Osteoblast (primary cell): ENCODE measurements around the gene PPM1E. TPM values are rescaled to one million over a fixed set of nuclear protein-coding genes. Genes with fewer than 3 reads are reported as not detected.

Experiments
- DNase-seq: peaks from one replicate; pipeline ENCODE4 v3.0.0; 2011; ENCODE audit warnings: low spot score, mixed read lengths; ENCODE audit not compliant: insufficient read length; ENCODE audit errors: missing footprints
- H2AFZ ChIP-seq: 2 replicates; pipeline ENCODE4 v1.6.0; 2011; ENCODE audit warnings: mild to moderate bottlenecking, low read length
- H3K27ac ChIP-seq: 2 replicates; pipeline ENCODE4 v1.5.1; 2011; ENCODE audit warnings: mild to moderate bottlenecking, low read depth, low read length, moderate library complexity
- H3K27me3 ChIP-seq: 2 replicates; pipeline ENCODE4 v1.6.0; 2012; ENCODE audit warnings: mild to moderate bottlenecking, control low read depth, inconsistent platforms, low read length, moderate library complexity; ENCODE audit not compliant: insufficient read depth
- H3K36me3 ChIP-seq: 2 replicates; pipeline ENCODE4 v1.5.1; 2011; ENCODE audit warnings: mild to moderate bottlenecking, low read length, control low read depth, moderate library complexity; ENCODE audit not compliant: insufficient read depth
- H3K4me1 ChIP-seq: 2 replicates; pipeline ENCODE4 v1.5.1; 2011; ENCODE audit warnings: mild to moderate bottlenecking, low read length, control low read depth, moderate library complexity; ENCODE audit not compliant: insufficient read depth
- H3K4me2 ChIP-seq: 2 replicates; pipeline ENCODE4 v1.6.0; 2011; ENCODE audit warnings: mild to moderate bottlenecking, low read length; ENCODE audit not compliant: insufficient read depth
- H3K4me3 ChIP-seq: fragments of 200-600 bp; sonication (generic); 3 replicates; pipeline ENCODE4 v1.5.1; 2012; ENCODE audit warnings: mild to moderate bottlenecking, low read length, inconsistent platforms; ENCODE audit not compliant: insufficient read depth
- H3K79me2 ChIP-seq: 2 replicates; pipeline ENCODE4 v1.6.0; 2012; ENCODE audit warnings: mild to moderate bottlenecking, low read length, control low read depth, inconsistent platforms; ENCODE audit not compliant: insufficient read depth
- H3K9me3 ChIP-seq: 2 replicates; pipeline ENCODE4 v1.5.1; 2011; ENCODE audit warnings: low read depth, low read length, control low read depth
- H4K20me1 ChIP-seq: 2 replicates; pipeline ENCODE4 v1.6.0; 2012; ENCODE audit warnings: mild to moderate bottlenecking, low read length, control low read depth; ENCODE audit not compliant: insufficient read depth
- total RNA-seq: library from RNA; depleted of rRNA; stranded (reverse); fragments of >200 nt; gene quantifications from 2 replicates; pipeline ENCODE4 v1.2.3, GENCODE V29; 2012
- TF ChIP-seq, protein P1 (sequence below): IDR thresholded peaks from 2 replicates; pipeline ENCODE4 v1.5.1; 2011; ENCODE audit warnings: mild to moderate bottlenecking, low read depth, low read length, moderate library complexity; ENCODE audit errors: extremely low read depth

PPM1E gene
- total RNA-seq, 1 donor, result under 0.01 TPM

DNA sequence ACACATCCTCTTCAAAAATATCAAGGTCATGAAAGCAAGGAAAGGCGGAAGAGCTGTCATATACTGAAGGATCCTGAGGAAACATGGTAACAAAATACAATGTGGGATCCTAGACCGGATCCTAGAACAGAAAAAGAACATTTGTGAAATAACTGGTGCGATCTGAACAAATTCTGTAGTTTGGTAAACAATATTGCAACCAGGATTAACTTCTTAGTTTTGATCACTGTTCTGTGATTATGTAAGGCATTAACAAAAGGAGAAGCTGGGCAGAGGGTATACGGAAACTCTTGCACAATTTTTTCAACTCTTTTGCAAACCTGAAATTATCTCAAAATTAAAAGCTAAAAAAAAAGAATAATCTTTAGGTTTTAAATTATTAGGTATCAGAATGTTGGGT lies 241.3 kb downstream of the PPM1E start:
- Histone ChIP-seq H3K4me3 (no peak overlapping the region), H2AFZ (no peak overlapping the region), H3K36me3 (peaks cover 12% of the 10 kb centered on the region), H4K20me1 (no peaks in the 10 kb centered on the region), H3K4me1 (peaks cover 37% of the 10 kb centered on the region), H3K4me2 (no peak overlapping the region), H3K27ac (no peak overlapping the region), H3K27me3 (no peaks in the 10 kb centered on the region), H3K79me2 (no peaks in the 10 kb centered on the region), H3K9me3 (no peaks in the 10 kb centered on the region)
- no peak for DNase-seq
- TF ChIP-seq, protein P1, sequence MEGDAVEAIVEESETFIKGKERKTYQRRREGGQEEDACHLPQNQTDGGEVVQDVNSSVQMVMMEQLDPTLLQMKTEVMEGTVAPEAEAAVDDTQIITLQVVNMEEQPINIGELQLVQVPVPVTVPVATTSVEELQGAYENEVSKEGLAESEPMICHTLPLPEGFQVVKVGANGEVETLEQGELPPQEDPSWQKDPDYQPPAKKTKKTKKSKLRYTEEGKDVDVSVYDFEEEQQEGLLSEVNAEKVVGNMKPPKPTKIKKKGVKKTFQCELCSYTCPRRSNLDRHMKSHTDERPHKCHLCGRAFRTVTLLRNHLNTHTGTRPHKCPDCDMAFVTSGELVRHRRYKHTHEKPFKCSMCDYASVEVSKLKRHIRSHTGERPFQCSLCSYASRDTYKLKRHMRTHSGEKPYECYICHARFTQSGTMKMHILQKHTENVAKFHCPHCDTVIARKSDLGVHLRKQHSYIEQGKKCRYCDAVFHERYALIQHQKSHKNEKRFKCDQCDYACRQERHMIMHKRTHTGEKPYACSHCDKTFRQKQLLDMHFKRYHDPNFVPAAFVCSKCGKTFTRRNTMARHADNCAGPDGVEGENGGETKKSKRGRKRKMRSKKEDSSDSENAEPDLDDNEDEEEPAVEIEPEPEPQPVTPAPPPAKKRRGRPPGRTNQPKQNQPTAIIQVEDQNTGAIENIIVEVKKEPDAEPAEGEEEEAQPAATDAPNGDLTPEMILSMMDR, result no peak

- TF ChIP-seq, protein P1, result no peak
- peaks cover 12% of the 10 kb centered on the region for H3K36me3 ChIP-seq
- DNase-seq, result no peak
- no peaks in the 10 kb centered on the region for H3K9me3 ChIP-seq
- no peaks in the 10 kb centered on the region for H4K20me1 ChIP-seq
- no peaks in the 10 kb centered on the region for H3K27me3 ChIP-seq
- no peak overlapping the region for H3K4me3 ChIP-seq
- H3K27ac ChIP-seq, result no peak overlapping the region
- H3K4me1 ChIP-seq, result peaks cover 36% of the 10 kb centered on the region
- H3K4me2 ChIP-seq, result no peak overlapping the region
- no peak overlapping the region for H2AFZ ChIP-seq
- H3K79me2 ChIP-seq, result no peaks in the 10 kb centered on the region
These were observed 242.3 kb downstream of the PPM1E start for GRCh38 chr17:58997756-58998553.

- Histone ChIP-seq H3K27ac (no peak overlapping the region), H3K9me3 (no peaks in the 10 kb centered on the region), H4K20me1 (no peaks in the 10 kb centered on the region), H3K27me3 (no peaks in the 10 kb centered on the region), H3K36me3 (peaks cover 12% of the 10 kb centered on the region), H3K4me3 (no peak overlapping the region), H3K4me2 (no peak overlapping the region), H2AFZ (no peak overlapping the region), H3K4me1 (peaks cover 31% of the 10 kb centered on the region), H3K79me2 (no peaks in the 10 kb centered on the region)
- TF ChIP-seq, protein P1, result no peak
- no peak for DNase-seq
These were observed 243.2 kb downstream of the PPM1E start for GRCh38 chr17:58998871-58999270.

- Histone ChIP-seq H3K36me3 (peaks cover 12% of the 10 kb centered on the region), H3K4me1 (peaks cover 24% of the 10 kb centered on the region), H3K4me2 (no peak overlapping the region), H3K27me3 (no peaks in the 10 kb centered on the region), H4K20me1 (no peaks in the 10 kb centered on the region), H2AFZ (no peak overlapping the region), H3K9me3 (no peaks in the 10 kb centered on the region), H3K79me2 (no peaks in the 10 kb centered on the region), H3K27ac (no peak overlapping the region), H3K4me3 (no peak overlapping the region)
- TF ChIP-seq, protein P1, result no peak
- DNase-seq, result no peak
These were observed 243.8 kb downstream of the PPM1E start for GRCh38 chr17:58999500-58999899.
